Keratinocyte (primary cell): ENCODE data around the gene SLC26A2. TPM values are rescaled to one million over a fixed set of nuclear protein-coding genes. Genes with fewer than 3 reads are reported as not detected.

ENCODE experiments used
- DNase-seq: peaks from one replicate; pipeline ENCODE4 v3.0.0-alpha.2; 2011; ENCODE audit warnings: low read depth, missing footprints, low spot score
- FAIRE-seq: peaks from 2 replicates; lab custom pipeline; 2011; peaks lifted over from hg19 to GRCh38; lab: Jason Lieb, UNC
- H2AFZ ChIP-seq: 2 replicates; pipeline ENCODE4 v1.6.0; 2012; ENCODE audit warnings: low read length, control low read depth, inconsistent platforms; ENCODE audit not compliant: control insufficient read depth
- H3K27ac ChIP-seq: 2 replicates; pipeline ENCODE4 v1.5.1; 2011; ENCODE audit warnings: low read length; ENCODE audit not compliant: control insufficient read depth, insufficient read depth
- H3K27me3 ChIP-seq: 3 replicates; pipeline ENCODE4 v1.6.0; 2011; ENCODE audit warnings: low read length; ENCODE audit not compliant: control insufficient read depth, insufficient read depth; ENCODE audit errors: extremely low read depth
- H3K36me3 ChIP-seq, 2 experiments: 2 replicates in 1 of 2; 3 replicates in 1 of 2; pipeline ENCODE4 v1.5.1; 2011; ENCODE audit warnings: low read length in 2 of 2, mild to moderate bottlenecking in 1 of 2; ENCODE audit not compliant: control insufficient read depth in 2 of 2, insufficient read depth in 2 of 2; ENCODE audit errors: extremely low read depth in 1 of 2
- H3K4me1 ChIP-seq: 3 replicates; pipeline ENCODE4 v1.5.1; 2011; ENCODE audit warnings: low read length; ENCODE audit not compliant: control insufficient read depth, insufficient read depth; ENCODE audit errors: extremely low read depth
- H3K4me2 ChIP-seq: 3 replicates; pipeline ENCODE4 v1.6.0; 2011; ENCODE audit warnings: low read depth, low read length; ENCODE audit not compliant: control insufficient read depth, insufficient read depth; ENCODE audit errors: extremely low read depth
- H3K4me3 ChIP-seq, 3 experiments: fragments of 200-600 bp in 1 of 3; sonication (generic) in 1 of 3; 2 replicates in 2 of 3; 3 replicates in 1 of 3; pipeline ENCODE4 v1.5.1; 2011 to 2016; ENCODE audit warnings: low read length in 3 of 3, mild to moderate bottlenecking in 3 of 3, control low read depth in 2 of 3, inconsistent platforms in 1 of 3, low read depth in 1 of 3, mixed read lengths in 1 of 3, mixed run types in 1 of 3, moderate library complexity in 1 of 3; ENCODE audit not compliant: control insufficient read depth in 2 of 3, insufficient read depth in 2 of 3; ENCODE audit errors: extremely low read depth in 1 of 3
- H3K79me2 ChIP-seq: 2 replicates; pipeline ENCODE4 v1.6.0; 2012; ENCODE audit warnings: low read length; ENCODE audit not compliant: control insufficient read depth, insufficient read depth
- H3K9ac ChIP-seq: 3 replicates; pipeline ENCODE4 v1.6.0; 2011; ENCODE audit warnings: low read length; ENCODE audit not compliant: control insufficient read depth, insufficient read depth; ENCODE audit errors: extremely low read depth
- H3K9me1 ChIP-seq: 3 replicates; pipeline ENCODE4 v1.6.0; 2011; ENCODE audit warnings: low read length; ENCODE audit not compliant: control insufficient read depth, insufficient read depth; ENCODE audit errors: extremely low read depth
- H3K9me3 ChIP-seq: 2 replicates; pipeline ENCODE4 v1.5.1; 2012; ENCODE audit warnings: low read depth, low read length; ENCODE audit not compliant: control insufficient read depth
- H4K20me1 ChIP-seq: 3 replicates; pipeline ENCODE4 v1.6.0; 2011; ENCODE audit warnings: low read length; ENCODE audit not compliant: control insufficient read depth, insufficient read depth; ENCODE audit errors: extremely low read depth
- EZH2 ChIP-seq: IDR thresholded peaks from one replicate; pipeline ENCODE4 v1.6.1; 2012; ENCODE audit warnings: inconsistent platforms, mild to moderate bottlenecking, low read length, moderate library complexity
- dilution Hi-C: fragments of 300-500 bp; cut with MboI; formaldehyde crosslinking; loops from one replicate; pipeline ENCODE4 v1.7.0; 2020; ENCODE audit warnings: low sequenced_read_pairs; ENCODE audit not compliant: extremely low pct_ligation_motif_present
- polyA plus RNA-seq, 5 experiments: library from polyadenylated mRNA; depleted of rRNA in 3 of 5; stranded (reverse) in 3 of 5; stranded (forward) in 1 of 5; unstranded in 1 of 5; fragments of >200 nt; gene quantifications; 1 replicate in 1 of 5; 2 replicates in 3 of 5; 3 replicates in 1 of 5; pipeline versions ENCODE4 v1.2.1 to v1.2.3, GENCODE V29; 2011 to 2012; ENCODE audit warnings: missing spikeins in 2 of 5, low read depth in 1 of 5, low replicate concordance in 1 of 5
- TF ChIP-seq, protein P1 (sequence below), 3 experiments: IDR thresholded peaks in 1 of 3; conservative IDR thresholded peaks in 1 of 3; optimal IDR thresholded peaks in 1 of 3; 2 replicates in 2 of 3; 3 replicates in 1 of 3; pipeline versions ENCODE3 to v1.5.1; 2011; ENCODE audit warnings: low read length in 3 of 3, mild to moderate bottlenecking in 3 of 3, moderate library complexity in 2 of 3, control low read depth in 1 of 3, inconsistent platforms in 1 of 3; ENCODE audit not compliant: insufficient read depth in 2 of 3; ENCODE audit errors: extremely low read depth in 1 of 3

Gene SLC26A2
- polyA plus RNA-seq, 1 donor (not counting 4 experiments of a cell fraction or from before 2014, with no cell fraction given): 10.3 TPM

DNA sequence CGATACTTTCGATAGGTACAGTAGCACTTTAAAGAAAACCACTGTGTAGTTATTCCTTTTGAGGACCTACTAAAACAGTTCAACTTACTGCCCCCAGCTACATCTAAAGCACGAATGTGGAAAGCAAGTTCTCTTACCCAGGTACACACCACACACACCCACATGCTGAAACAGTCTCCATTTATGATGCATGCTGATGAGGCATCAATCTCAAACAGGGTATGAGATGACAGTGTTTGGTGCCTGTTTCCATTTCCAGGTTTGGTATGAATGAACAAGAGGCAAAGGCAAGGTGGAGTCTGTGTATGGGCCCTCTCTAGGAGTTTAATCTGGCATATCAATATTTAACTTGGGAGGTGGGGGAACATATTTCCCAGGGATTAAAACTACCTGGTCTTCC, 53.9 kb downstream of the SLC26A2 start:
- Histone ChIP-seq H3K27ac (no peak overlapping the region), H3K9me3 (peaks cover 8% of the 10 kb centered on the region), H2AFZ (no peak overlapping the region), H3K36me3 (peaks cover 38 to 46% of the 10 kb centered on the region in 2 experiments), H3K4me2 (no peak overlapping the region), H4K20me1 (no peaks in the 10 kb centered on the region), H3K79me2 (peaks cover 30% of the 10 kb centered on the region), H3K4me3 (no peak overlapping the region), H3K9me1 (peaks cover 3% of the 10 kb centered on the region), H3K4me1 (peaks cover 14% of the 10 kb centered on the region), H3K9ac (no peak overlapping the region), H3K27me3 (no peaks in the 10 kb centered on the region)
- dilution Hi-C loops: no loop called here
- DNase-seq (no peak), FAIRE-seq (no peak)
- TF ChIP-seq EZH2: no peak
- TF ChIP-seq, protein P1, sequence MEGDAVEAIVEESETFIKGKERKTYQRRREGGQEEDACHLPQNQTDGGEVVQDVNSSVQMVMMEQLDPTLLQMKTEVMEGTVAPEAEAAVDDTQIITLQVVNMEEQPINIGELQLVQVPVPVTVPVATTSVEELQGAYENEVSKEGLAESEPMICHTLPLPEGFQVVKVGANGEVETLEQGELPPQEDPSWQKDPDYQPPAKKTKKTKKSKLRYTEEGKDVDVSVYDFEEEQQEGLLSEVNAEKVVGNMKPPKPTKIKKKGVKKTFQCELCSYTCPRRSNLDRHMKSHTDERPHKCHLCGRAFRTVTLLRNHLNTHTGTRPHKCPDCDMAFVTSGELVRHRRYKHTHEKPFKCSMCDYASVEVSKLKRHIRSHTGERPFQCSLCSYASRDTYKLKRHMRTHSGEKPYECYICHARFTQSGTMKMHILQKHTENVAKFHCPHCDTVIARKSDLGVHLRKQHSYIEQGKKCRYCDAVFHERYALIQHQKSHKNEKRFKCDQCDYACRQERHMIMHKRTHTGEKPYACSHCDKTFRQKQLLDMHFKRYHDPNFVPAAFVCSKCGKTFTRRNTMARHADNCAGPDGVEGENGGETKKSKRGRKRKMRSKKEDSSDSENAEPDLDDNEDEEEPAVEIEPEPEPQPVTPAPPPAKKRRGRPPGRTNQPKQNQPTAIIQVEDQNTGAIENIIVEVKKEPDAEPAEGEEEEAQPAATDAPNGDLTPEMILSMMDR (optimal IDR thresholded peaks at IDR 0.05 in 1 of 3, IDR thresholded peaks at IDR 0.05 in 1 of 3, conservative IDR thresholded peaks at IDR 0.05 in 1 of 3; ENCODE audit: extremely low read depth in 1 of 3, insufficient read depth in 2 of 3, low read length in 3 of 3): no peak

DNA sequence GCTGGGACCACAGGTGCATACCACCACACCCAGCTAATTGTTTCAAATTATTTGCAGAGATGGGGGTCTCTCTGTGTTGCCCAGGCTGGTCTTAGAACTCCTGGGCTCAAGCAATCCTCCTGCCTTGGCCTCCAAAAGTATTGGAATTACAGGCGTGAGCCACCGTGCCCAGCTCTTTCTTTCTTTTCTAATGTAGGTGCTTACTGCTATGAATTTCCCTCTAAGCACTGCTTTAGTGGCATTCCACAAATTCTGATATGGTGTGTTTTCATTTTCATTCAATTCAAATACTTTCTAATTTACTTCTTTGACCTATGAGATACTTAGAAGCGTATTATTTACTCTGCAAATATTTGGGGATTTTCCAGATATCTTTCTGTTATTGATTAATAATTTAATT, 54.9 kb downstream of the SLC26A2 start:
- Histone ChIP-seq H3K27me3 (no peaks in the 10 kb centered on the region), H3K79me2 (peaks cover 25% of the 10 kb centered on the region), H3K9ac (no peak overlapping the region), H3K36me3 (peaks cover 37 to 45% of the 10 kb centered on the region in 2 experiments), H2AFZ (no peak overlapping the region), H3K4me2 (no peak overlapping the region), H3K27ac (no peak overlapping the region), H3K4me1 (peaks cover 24% of the 10 kb centered on the region), H3K9me1 (peaks cover 2% of the 10 kb centered on the region), H3K9me3 (peaks cover 8% of the 10 kb centered on the region), H4K20me1 (no peaks in the 10 kb centered on the region), H3K4me3 (no peak overlapping the region)
- no peak for FAIRE-seq
- no peak for DNase-seq
- TF ChIP-seq, protein P1 (optimal IDR thresholded peaks at IDR 0.05 in 1 of 3, IDR thresholded peaks at IDR 0.05 in 1 of 3, conservative IDR thresholded peaks at IDR 0.05 in 1 of 3; ENCODE audit: extremely low read depth in 1 of 3, insufficient read depth in 2 of 3, low read length in 3 of 3): no peak
- no peak for TF ChIP-seq EZH2
- dilution Hi-C loops: no loop called here
